Endothelial cell of umbilical vein (primary cell): ENCODE measurements around the gene DGCR6. TPM values are rescaled to one million over a fixed set of nuclear protein-coding genes. Genes with fewer than 3 reads are reported as not detected.
"Not testable (repeated sequence)": the region's sequence is repeated elsewhere in the genome, so short reads cannot be mapped to it uniquely, and the experiment has no call there.

Experiments
- Bru-seq: library from RNA; stranded (reverse); fragments of 400-500 nt; gene quantifications from one replicate; lab custom pipeline; 2021; lab: Mats Ljungman, UMichigan
- BruChase-seq, 2 experiments: library from RNA; stranded (reverse); fragments of 400-500 nt; gene quantifications; one replicate each; lab custom pipeline; 2021; lab: Mats Ljungman, UMichigan
- BruUV-seq: library from RNA; stranded (reverse); fragments of 400-500 nt; replicated peaks from 2 replicates; lab custom pipeline; 2021; lab: Mats Ljungman, UMichigan
- CTCF ChIA-PET: fragments of 300-600, 350-600 bp; sonication (Branson Sonifier 250); formaldehyde crosslinking; loops from one replicate; lab custom pipeline; 2021; ENCODE audit warnings: antibody characterized with exemption, inconsistent platforms; lab: Charles Lee
- POLR2A ChIA-PET: fragments of 300-600, 350-600 bp; sonication (Branson Sonifier 250); formaldehyde crosslinking; loops from one replicate; lab custom pipeline; 2021; ENCODE audit warnings: antibody characterized with exemption, inconsistent platforms; lab: Charles Lee
- DNase-seq: peaks from one replicate; pipeline ENCODE4 v3.0.0-alpha.2; 2011; ENCODE audit warnings: low read depth, low spot score
- FAIRE-seq: peaks from 2 replicates; lab custom pipeline; 2011; peaks lifted over from hg19 to GRCh38; lab: Jason Lieb, UNC
- H2AFZ ChIP-seq: 2 replicates; pipeline ENCODE4 v1.6.0; 2012; ENCODE audit warnings: low read depth, low read length, control low read depth, inconsistent platforms
- H3K27ac ChIP-seq: 2 replicates; pipeline ENCODE4 v1.5.1; 2011; ENCODE audit warnings: low read depth, mild to moderate bottlenecking, control low read depth, low read length, moderate library complexity; ENCODE audit not compliant: insufficient read depth
- H3K27me3 ChIP-seq, 2 experiments: 2 replicates each; pipeline versions ENCODE4 v1.6.0 to v1.6.1; 2011; ENCODE audit warnings: low read length in 2 of 2, mixed read lengths in 1 of 2; ENCODE audit not compliant: control insufficient read depth in 2 of 2, insufficient read depth in 2 of 2
- H3K36me3 ChIP-seq, 2 experiments: 2 replicates in 1 of 2; 3 replicates in 1 of 2; pipeline ENCODE4 v1.5.1; 2011; ENCODE audit warnings: low read length in 2 of 2, mild to moderate bottlenecking in 1 of 2, moderate library complexity in 1 of 2; ENCODE audit not compliant: control insufficient read depth in 2 of 2, insufficient read depth in 2 of 2; ENCODE audit errors: extremely low read depth in 1 of 2
- H3K4me1 ChIP-seq: 3 replicates; pipeline ENCODE4 v1.5.1; 2011; ENCODE audit warnings: mild to moderate bottlenecking, low read length; ENCODE audit not compliant: control insufficient read depth, insufficient read depth; ENCODE audit errors: extremely low read depth
- H3K4me2 ChIP-seq: 2 replicates; pipeline ENCODE4 v1.6.1; 2011; ENCODE audit warnings: low read length, control low read depth, mixed read lengths; ENCODE audit not compliant: insufficient read depth
- H3K4me3 ChIP-seq, 3 experiments: fragments of 200-600 bp in 1 of 3; sonication (generic), shearing (Covaris generic) in 1 of 3; replicated peaks in 1 of 3; 2 replicates each; pipeline ENCODE4 v1.5.1; 2011 to 2016; ENCODE audit warnings: control low read depth in 3 of 3, low read length in 3 of 3, mild to moderate bottlenecking in 2 of 3, inconsistent platforms in 1 of 3, low read depth in 1 of 3, moderate library complexity in 1 of 3; ENCODE audit not compliant: insufficient read depth in 1 of 3
- H3K79me2 ChIP-seq: 2 replicates; pipeline ENCODE4 v1.6.0; 2012; ENCODE audit warnings: low read length, inconsistent platforms; ENCODE audit not compliant: control insufficient read depth, insufficient read depth
- H3K9ac ChIP-seq: replicated peaks from 2 replicates; pipeline ENCODE3; 2011; ENCODE audit warnings: low read length, control low read depth; ENCODE audit not compliant: insufficient read depth; ENCODE audit errors: extremely low read depth
- H3K9me1 ChIP-seq: replicated peaks from 3 replicates; pipeline ENCODE4 v1.6.0; 2011; ENCODE audit warnings: mild to moderate bottlenecking, low read length; ENCODE audit not compliant: control insufficient read depth, insufficient read depth; ENCODE audit errors: extremely low read depth
- H3K9me3 ChIP-seq: replicated peaks from 2 replicates; pipeline ENCODE4 v1.5.1; 2012; ENCODE audit warnings: low read length, inconsistent platforms; ENCODE audit not compliant: control insufficient read depth, insufficient read depth
- H4K20me1 ChIP-seq: replicated peaks from 2 replicates; pipeline ENCODE3; 2011; ENCODE audit warnings: mild to moderate bottlenecking, low read length; ENCODE audit not compliant: control insufficient read depth, insufficient read depth; ENCODE audit errors: extremely low read depth
- EZH2 ChIP-seq: IDR thresholded peaks from 2 replicates; pipeline ENCODE4 v1.6.1; 2012; ENCODE audit warnings: borderline replicate concordance, low read depth, mild to moderate bottlenecking, moderate library complexity, low read length, inconsistent platforms; ENCODE audit not compliant: severe bottlenecking
- FOS ChIP-seq: IDR thresholded peaks from 2 replicates; pipeline ENCODE4 v1.6.1; 2011; ENCODE audit warnings: mild to moderate bottlenecking, low read length, moderate library complexity, borderline replicate concordance; ENCODE audit not compliant: insufficient read depth
- GATA2 ChIP-seq: IDR thresholded peaks from 2 replicates; pipeline ENCODE4 v1.7.0; 2011; ENCODE audit warnings: low read depth, mild to moderate bottlenecking, moderate library complexity, mixed read lengths, low read length; ENCODE audit not compliant: insufficient read length, insufficient read depth
- JUN ChIP-seq: IDR thresholded peaks from 2 replicates; pipeline ENCODE4 v1.6.1; 2011; ENCODE audit warnings: borderline replicate concordance, low read depth; ENCODE audit not compliant: insufficient read length, insufficient read depth
- MYC ChIP-seq: IDR thresholded peaks from one replicate; pipeline ENCODE4 v1.6.1; 2011; ENCODE audit warnings: mild to moderate bottlenecking, low read depth, low read length
- POLR2A ChIP-seq: IDR thresholded peaks from 2 replicates; pipeline ENCODE4 v1.6.1; 2012; ENCODE audit warnings: low read depth, mild to moderate bottlenecking, control low read depth, low read length
- POLR2AphosphoS5 ChIP-seq: IDR thresholded peaks from 2 replicates; pipeline ENCODE4 v1.6.1; 2012; ENCODE audit warnings: low read depth, mild to moderate bottlenecking, control low read depth, low read length, moderate library complexity; ENCODE audit not compliant: insufficient read depth
- dilution Hi-C: fragments of 300-500 bp; cut with MboI; formaldehyde crosslinking; loops from one replicate; pipeline ENCODE4 v1.15.0; 2019; ENCODE audit warnings: low sequenced_read_pairs; ENCODE audit not compliant: extremely low pct_ligation_motif_present
- intact Hi-C: fragments of 100-400 bp; cut with micrococcal nuclease; formaldehyde crosslinking; loops from one replicate; pipeline ENCODE4 v1.10.0; 2022
- long read RNA-seq: library from polyadenylated mRNA; stranded (forward); transcript quantifications from one replicate; pipeline ENCODE4 v2.0.0, GENCODE V29; 2021
- polyA minus RNA-seq, 3 experiments: library from RNA; depleted of rRNA, polyadenylated mRNA; stranded (reverse); fragments of >200 nt; gene quantifications; 1 replicate in 1 of 3; 2 replicates in 2 of 3; pipeline ENCODE4 v1.2.3, GENCODE V29; 2011
- polyA plus RNA-seq, 4 experiments: library from polyadenylated mRNA; depleted of rRNA in 3 of 4; stranded (reverse) in 3 of 4; unstranded in 1 of 4; fragments of >200 nt; gene quantifications; 2 replicates each; pipeline versions ENCODE4 v1.2.1 to v1.2.3, GENCODE V29; 2011 to 2012; ENCODE audit warnings: missing spikeins in 1 of 4
- total RNA-seq: library from RNA; stranded (reverse); gene quantifications from 2 replicates; pipeline ENCODE4 v1.2.3, GENCODE V29; 2021
- TF ChIP-seq, protein P1 (sequence below): IDR thresholded peaks from 2 replicates; pipeline ENCODE4 v1.6.1; 2011; ENCODE audit not compliant: insufficient read depth, insufficient read length
- TF ChIP-seq, protein P2 (sequence below), 2 donors: IDR thresholded peaks; 1 replicate in 1 of 2; 2 replicates in 1 of 2; pipeline ENCODE4 v1.5.1; 2011; ENCODE audit warnings: low read length in 2 of 2, mild to moderate bottlenecking in 2 of 2, moderate library complexity in 2 of 2, control low read depth in 1 of 2, inconsistent platforms in 1 of 2, low read depth in 1 of 2; ENCODE audit not compliant: insufficient read depth in 1 of 2; ENCODE audit errors: extremely low read depth in 1 of 2

DGCR6 gene
- total RNA-seq (0.44 and 0.95 TPM in 2 replicates), polyA plus RNA-seq (0.70 and 1.1 TPM in 2 replicates), polyA minus RNA-seq (0.17 and 0.49 TPM in 2 replicates), Bru-seq, nascent RNA (not detected), BruChase-seq, experiment 1, labeled RNA remaining after a 6-hour chase (not detected), BruChase-seq, experiment 2, labeled RNA remaining after a 2-hour chase (percentile 11 among the genes with signal in this experiment)
- polyA plus RNA-seq (2011; cell fraction: cytosol; rRNA removed), result 0.56 and 0.66 TPM in 2 replicates
- polyA plus RNA-seq (2011; cell fraction: nucleus; rRNA removed), result 2.1 and 2.2 TPM in 2 replicates
- 0.12 and 0.30 TPM in 2 replicates for polyA plus RNA-seq (2012)
- not detected for polyA minus RNA-seq (2011; cell fraction: cytosol; rRNA and poly(A)+ RNA removed)
- polyA minus RNA-seq (2011; cell fraction: nucleus; rRNA and poly(A)+ RNA removed), result 0.34 and 0.77 TPM in 2 replicates
- long read RNA-seq, result 0 reads

DNA sequence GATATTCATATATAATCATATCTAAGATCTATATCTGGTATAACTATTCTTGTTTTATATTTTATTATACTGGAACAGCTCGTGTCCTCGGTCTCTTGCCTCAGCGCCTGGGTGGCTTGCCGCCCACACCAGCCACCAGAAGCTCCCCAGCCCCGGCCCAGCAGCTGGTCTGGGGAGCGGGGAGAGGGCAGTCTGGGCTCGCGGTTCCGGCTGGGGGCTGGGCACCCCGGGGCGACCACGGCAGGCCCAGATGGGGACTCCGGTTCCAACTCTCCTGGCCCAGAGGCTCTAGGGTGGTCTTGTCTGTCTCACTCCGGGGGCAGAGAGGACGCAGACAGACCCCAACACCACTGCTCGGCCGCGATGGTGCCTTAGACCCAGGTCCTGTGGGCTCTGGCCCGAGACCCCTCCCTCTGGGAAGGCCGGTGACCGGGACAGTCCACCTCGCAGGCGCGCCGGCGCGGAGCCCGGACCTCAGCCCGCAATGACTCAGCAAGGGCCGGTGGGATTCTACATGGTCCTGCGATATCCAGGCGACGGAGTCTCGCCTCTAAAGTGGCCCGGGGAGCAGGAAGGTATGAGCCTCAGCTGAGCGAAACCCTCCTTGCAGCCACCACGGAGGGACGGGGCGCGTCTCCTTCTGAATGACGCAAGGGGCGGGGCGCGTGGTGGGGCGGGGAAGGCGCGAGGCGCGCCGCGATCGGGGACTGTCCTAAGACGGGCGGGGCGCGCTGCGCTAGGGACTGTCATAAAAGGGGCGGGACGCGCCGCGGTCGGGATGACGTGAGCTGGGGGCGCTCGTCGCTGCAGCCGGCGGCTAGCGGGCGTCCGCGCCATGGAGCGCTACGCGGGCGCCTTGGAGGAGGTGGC lies at the start of gene DGCR6:
TSS of gene DGCR6 (plus strand) at position 781 of the 870 bp plus-strand sequence. CDS start at position 836, 55 bp downstream.
- H3K9ac ChIP-seq, result no peak within 1 kb of the TSS
- FAIRE-seq (peak; percentile 92), DNase-seq (no peak)
- no peak within 1 kb of the TSS for H3K4me3 ChIP-seq
- H3K27me3 ChIP-seq, result no peaks in the 10 kb centered on the region
- no peak within 1 kb of the TSS for H3K27ac ChIP-seq
- dilution Hi-C loops, result no loop called here
- H3K79me2 ChIP-seq, result no peaks in the 10 kb centered on the region
- H3K36me3 ChIP-seq, result no peaks in the 10 kb centered on the region
- TF ChIP-seq POLR2AphosphoS5 (no peak), FOS (no peak), GATA2 (no peak), EZH2 (no peak), POLR2A (no peak), MYC (no peak), JUN (no peak)
- TF ChIP-seq, protein P1, sequence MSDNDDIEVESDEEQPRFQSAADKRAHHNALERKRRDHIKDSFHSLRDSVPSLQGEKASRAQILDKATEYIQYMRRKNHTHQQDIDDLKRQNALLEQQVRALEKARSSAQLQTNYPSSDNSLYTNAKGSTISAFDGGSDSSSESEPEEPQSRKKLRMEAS, result no peak
- TF ChIP-seq, protein P2, sequence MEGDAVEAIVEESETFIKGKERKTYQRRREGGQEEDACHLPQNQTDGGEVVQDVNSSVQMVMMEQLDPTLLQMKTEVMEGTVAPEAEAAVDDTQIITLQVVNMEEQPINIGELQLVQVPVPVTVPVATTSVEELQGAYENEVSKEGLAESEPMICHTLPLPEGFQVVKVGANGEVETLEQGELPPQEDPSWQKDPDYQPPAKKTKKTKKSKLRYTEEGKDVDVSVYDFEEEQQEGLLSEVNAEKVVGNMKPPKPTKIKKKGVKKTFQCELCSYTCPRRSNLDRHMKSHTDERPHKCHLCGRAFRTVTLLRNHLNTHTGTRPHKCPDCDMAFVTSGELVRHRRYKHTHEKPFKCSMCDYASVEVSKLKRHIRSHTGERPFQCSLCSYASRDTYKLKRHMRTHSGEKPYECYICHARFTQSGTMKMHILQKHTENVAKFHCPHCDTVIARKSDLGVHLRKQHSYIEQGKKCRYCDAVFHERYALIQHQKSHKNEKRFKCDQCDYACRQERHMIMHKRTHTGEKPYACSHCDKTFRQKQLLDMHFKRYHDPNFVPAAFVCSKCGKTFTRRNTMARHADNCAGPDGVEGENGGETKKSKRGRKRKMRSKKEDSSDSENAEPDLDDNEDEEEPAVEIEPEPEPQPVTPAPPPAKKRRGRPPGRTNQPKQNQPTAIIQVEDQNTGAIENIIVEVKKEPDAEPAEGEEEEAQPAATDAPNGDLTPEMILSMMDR (IDR thresholded peaks at IDR 0.05; ENCODE audit: extremely low read depth in 1 of 2, insufficient read depth in 1 of 2, low read depth in 1 of 2, low read length in 2 of 2), result no peak
- no peak within 1 kb of the TSS for H2AFZ ChIP-seq
- POLR2A ChIA-PET, result interaction anchor here (0.5 to 0.6 kb wide), 2 partner anchors 106 to 156 kb away, joined by 3 read pairs; no protein-coding TSS in a partner anchor
- no peak within 1 kb of the TSS for H3K4me2 ChIP-seq
- H3K9me1 ChIP-seq, result no peaks in the 10 kb centered on the region
- no peaks in the 10 kb centered on the region for H3K4me1 ChIP-seq
- intact Hi-C loops, result no loop called here
- no peaks in the 10 kb centered on the region for H4K20me1 ChIP-seq
- BruUV-seq, result TSS peak; percentile 83
- CTCF ChIA-PET, result interaction anchor here (1.3 kb wide), 1 partner anchor 17 kb away, joined by 4 read pairs; no protein-coding TSS in a partner anchor
- no peaks in the 10 kb centered on the region for H3K9me3 ChIP-seq

DNA sequence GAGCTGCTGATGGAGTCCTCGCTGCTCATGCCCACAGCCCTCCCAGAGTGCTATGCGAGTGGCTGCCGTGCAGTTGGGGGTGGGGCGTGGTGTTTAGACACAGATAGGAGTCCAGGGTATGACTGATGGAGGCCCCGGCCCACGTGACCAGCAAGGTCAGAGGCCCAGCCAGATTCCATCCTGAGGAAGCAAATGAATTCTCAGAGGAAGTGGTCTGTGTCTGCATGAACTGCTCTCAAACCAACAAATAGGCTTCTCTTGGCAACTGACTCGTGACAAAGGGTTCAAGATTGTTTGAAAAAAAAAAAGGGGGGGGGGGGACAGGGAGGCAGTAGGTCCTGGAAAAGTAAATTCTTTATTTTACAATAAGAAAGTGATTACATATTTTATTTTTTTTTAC lies 46.8 kb upstream of the DGCR6 start:
- dilution Hi-C loops, H3K4me2 ChIP-seq, BruUV-seq, H4K20me1 ChIP-seq, H3K27me3 ChIP-seq, H2AFZ ChIP-seq, POLR2A ChIA-PET, H3K9me3 ChIP-seq, DNase-seq, H3K27ac ChIP-seq, H3K9ac ChIP-seq, CTCF ChIA-PET, H3K4me3 ChIP-seq, H3K9me1 ChIP-seq, H3K79me2 ChIP-seq, H3K4me1 ChIP-seq, intact Hi-C loops, H3K36me3 ChIP-seq, FAIRE-seq: not testable (repeated sequence)
